Lower leg skin (tissue), 4 donors: ENCODE results near the gene CPOX. TPM values are rescaled to one million over a fixed set of nuclear protein-coding genes. Genes with fewer than 3 reads are reported as not detected.

Source experiments
- DNase-seq, 2 donors: peaks; one replicate each; pipeline ENCODE4 v3.0.0-alpha.2; 2019; ENCODE audit warnings: low spot score in 2 of 2
- H3K4me3 ChIP-seq: fragments of 200-600 bp; sonication (generic); 2 replicates; pipeline ENCODE4 v1.5.1; 2017; ENCODE audit warnings: mild to moderate bottlenecking, low read depth; ENCODE audit not compliant: poor library complexity, severe bottlenecking
- CTCF ChIP-seq, 3 donors: fragments of 450-650 bp; IDR thresholded peaks; one replicate each; pipeline ENCODE4 v1.5.1; 2016; ENCODE audit warnings: antibody characterized with exemption in 3 of 3, mild to moderate bottlenecking in 3 of 3, moderate library complexity in 2 of 3
- POLR2A ChIP-seq, 2 donors: fragments of 450-650 bp; IDR thresholded peaks; one replicate each; pipeline ENCODE4 v1.6.1; 2016 to 2017; ENCODE audit warnings: antibody characterized with exemption in 2 of 2, mild to moderate bottlenecking in 1 of 2, moderate library complexity in 1 of 2
- WGBS, 2 donors: methylation state at CpG; one replicate each; pipeline ENCODE4 v1.1.5; 2018; 5-methylcytosine and 5-hydroxymethylcytosine counted together
- intact Hi-C: fragments of 100-400 bp; cut with DNase I; formaldehyde crosslinking; loops from one replicate; pipeline ENCODE4 v1.15.0; 2023; ENCODE audit warnings: low total_unique reads
- total RNA-seq, 4 donors: library from RNA; depleted of rRNA; stranded (reverse); fragments of >200 nt; gene quantifications; one replicate each; pipeline ENCODE4 v1.1.0, GENCODE V29; 2016

CPOX gene
- total RNA-seq, 4 donors from 2014 or later, result 21.8 to 28.6 (median 25.0) TPM

- intact Hi-C loops, result no loop called here
These were observed 42.6 kb downstream of the CPOX start for GRCh38 chr3:98550833-98551232.

DNA sequence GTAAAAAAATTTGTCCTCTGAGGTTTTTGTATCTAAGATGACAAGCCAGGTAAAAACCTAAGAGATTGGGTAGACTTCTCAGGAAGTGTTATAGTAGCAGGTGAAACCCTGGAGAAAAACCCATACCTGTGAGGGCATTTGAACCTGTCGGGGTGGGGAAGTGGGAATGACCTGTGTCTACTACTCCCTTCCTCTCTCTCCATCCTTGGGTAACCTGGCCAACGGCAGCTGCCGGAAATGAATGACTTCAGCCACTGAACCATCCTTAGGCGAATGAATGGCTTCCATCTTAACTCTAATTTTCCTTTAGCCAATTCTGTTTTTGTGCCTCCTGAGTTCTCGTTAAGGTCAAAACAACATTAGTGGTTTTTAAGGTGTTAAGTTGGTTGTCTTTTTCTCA, 44.9 kb downstream of the CPOX start:
- TF ChIP-seq POLR2A (IDR thresholded peaks at IDR 0.05) (no peak), CTCF (IDR thresholded peaks at IDR 0.05) (no peak)
- no peak overlapping the region for H3K4me3 ChIP-seq
- 68 to 74% methylated on average over 5 of the region's 5 CpGs for WGBS, 2 donors
- no peak for DNase-seq
- intact Hi-C loops, result no loop called here

More at GRCh38 chr3:98550833-98551232, 42.6 kb downstream of the CPOX start:
- TF ChIP-seq CTCF (IDR thresholded peaks at IDR 0.05) (no peak), POLR2A (IDR thresholded peaks at IDR 0.05) (no peak)
- no peak for DNase-seq
- 95 to 96% methylated on average over 3 of the region's 3 CpGs for WGBS, 2 donors
- H3K4me3 ChIP-seq, result no peak overlapping the region

- no peak for DNase-seq
- 81 to 85% methylated on average over 5 of the region's 5 CpGs for WGBS, 2 donors
- intact Hi-C loops, result no loop called here
- no peak overlapping the region for H3K4me3 ChIP-seq
- TF ChIP-seq POLR2A (IDR thresholded peaks at IDR 0.05), result no peak
- TF ChIP-seq CTCF (IDR thresholded peaks at IDR 0.05), result no peak
These were observed 47.5 kb downstream of the CPOX start for GRCh38 chr3:98545940-98546339.

- TF ChIP-seq POLR2A (IDR thresholded peaks at IDR 0.05), result no peak
- TF ChIP-seq CTCF (IDR thresholded peaks at IDR 0.05), result no peak
- intact Hi-C loops, result no loop called here
- 92 to 93% methylated on average over 1 of the region's 1 CpG for WGBS, 2 donors
- no peak for DNase-seq
- no peak overlapping the region for H3K4me3 ChIP-seq
These were observed 50.8 kb downstream of the CPOX start for GRCh38 chr3:98542623-98543022.

GRCh38 chr3:98541695-98542094, 51.7 kb downstream of the CPOX start:
- no peak for DNase-seq
- intact Hi-C loops, result no loop called here
- WGBS, 2 donors, result 97 to 100% methylated on average over 1 of the region's 1 CpG
- no peak for TF ChIP-seq CTCF (IDR thresholded peaks at IDR 0.05)
- no peak for TF ChIP-seq POLR2A (IDR thresholded peaks at IDR 0.05)
- no peak overlapping the region for H3K4me3 ChIP-seq

GRCh38 chr3:98540346-98540745, 53.1 kb downstream of the CPOX start:
- H3K4me3 ChIP-seq, result no peak overlapping the region
- DNase-seq, result no peak
- intact Hi-C loops, result no loop called here
- WGBS, 2 donors, result 83 to 87% methylated on average over 3 of the region's 3 CpGs
- TF ChIP-seq CTCF (IDR thresholded peaks at IDR 0.05) (no peak), POLR2A (IDR thresholded peaks at IDR 0.05) (no peak)
